ENCODE measurements around the gene ATP10A. TPM values are rescaled to one million over a fixed set of nuclear protein-coding genes. Genes with fewer than 3 reads are reported as not detected.

The ATP10A gene
- total and polyA plus RNA-seq, 2 of the 8 experiments (the other 6 are each of a cell fraction or from before 2014, with no cell fraction given), result 2.0 to 2.8 TPM

- Histone ChIP-seq H4K5ac (ENCODE audit: insufficient read length, low read depth, low read length) (no peak overlapping the region), H3K14ac (ENCODE audit: insufficient read length) (no peak overlapping the region), H3K9me3 (ENCODE audit: insufficient read depth in 2 of 2, low read depth in 1 of 2, low read length in 1 of 2) (no peaks in the 10 kb centered on the region), H3K23ac (ENCODE audit: insufficient read length) (no peak overlapping the region), H3K18ac (ENCODE audit: extremely low read depth, low read length) (no peak overlapping the region), H2BK120ac (replicated peaks; ENCODE audit: low read depth, low read length) (no peak overlapping the region), H3K79me2 (ENCODE audit: control insufficient read depth in 1 of 2, insufficient read depth in 2 of 2, low read length in 2 of 2) (no peaks in the 10 kb centered on the region), H3K27ac (ENCODE audit: low read depth, low read length) (no peak overlapping the region), H4K20me1 (replicated peaks in 1 of 2; ENCODE audit: control insufficient read depth in 1 of 2, insufficient read depth in 2 of 2, low read length in 2 of 2) (no peaks in the 10 kb centered on the region), H3K56ac (replicated peaks; ENCODE audit: insufficient read length, low read depth, low read length) (no peak overlapping the region), H2BK5ac (ENCODE audit: low read depth, low read length) (no peak overlapping the region), H3K79me1 (ENCODE audit: low read depth, low read length) (no peaks in the 10 kb centered on the region), H2AK5ac (ENCODE audit: low read depth, low read length) (no peak overlapping the region), H3K27me3 (replicated peaks in 1 of 4; ENCODE audit: control insufficient read depth in 3 of 4, extremely low read depth in 1 of 4, insufficient read depth in 3 of 4, low read length in 3 of 4) (no peaks in the 10 kb centered on the region), H2AFZ (ENCODE audit: low read length) (no peak overlapping the region), H4K8ac (ENCODE audit: extremely low read depth, insufficient read depth, low read length) (no peak overlapping the region), H2BK15ac (ENCODE audit: low read length) (no peak overlapping the region), H3K36me3 (ENCODE audit: control insufficient read depth in 2 of 4, insufficient read depth in 4 of 4, low read length in 3 of 4) (no peaks in the 10 kb centered on the region), H3K4me2 (ENCODE audit: insufficient read depth in 1 of 2, low read depth in 2 of 2, low read length in 2 of 2) (no peak overlapping the region), H3K4me1 (replicated peaks in 1 of 4; ENCODE audit: control insufficient read depth in 3 of 4, insufficient read depth in 4 of 4, low read length in 3 of 4) (no peaks in the 10 kb centered on the region), H3K23me2 (ENCODE audit: low read depth, low read length) (no peaks in the 10 kb centered on the region), H3K9ac (replicated peaks in 1 of 4; ENCODE audit: extremely low read depth in 1 of 4, low read depth in 3 of 4, low read length in 3 of 4) (no peak overlapping the region), H3K4ac (replicated peaks; ENCODE audit: insufficient read length, low read depth, low read length) (no peak overlapping the region), H4K91ac (replicated peaks; ENCODE audit: insufficient read length, low read length) (no peak overlapping the region), H3K4me3 (ENCODE audit: extremely low read depth in 1 of 4, insufficient read depth in 2 of 4, low read depth in 3 of 4, low read length in 4 of 4) (no peak overlapping the region), H2BK12ac (ENCODE audit: low read depth, low read length) (no peak overlapping the region), H2BK20ac (ENCODE audit: low read length) (no peak overlapping the region)
- CTCF ChIA-PET (ENCODE audit: partially characterized antibody), result no interaction called here
- 95% methylated on average over 12 of the region's 17 CpGs; no CpG with 5 or more reads in 1 of the 2 experiments for whole genome bisulfite sequencing, 2 experiments (ENCODE audit: extremely low coverage in 1 of 2, insufficient coverage in 1 of 2, insufficient read length in 1 of 2, insufficient replicate concordance in 2 of 2, low coverage in 1 of 2, low lambda C conversion rate in 2 of 2, missing lambda C conversion rate in 1 of 2)
- DNase-seq (ENCODE audit: low read depth in 1 of 2, low spot score in 2 of 2) (no peak), FAIRE-seq (no peak)
- POLR2A ChIA-PET (ENCODE audit: partially characterized antibody), result no interaction called here
- TF ChIP-seq BCL11A (IDR thresholded peaks at IDR 0.05; ENCODE audit: low read depth in 2 of 2, low read length in 2 of 2) (no peak), CEBPB (IDR thresholded peaks at IDR 0.05; ENCODE audit: low read depth, low read length) (no peak), EP300 (IDR thresholded peaks at IDR 0.05; ENCODE audit: borderline replicate concordance in 1 of 2, low read depth in 2 of 2, low read length in 2 of 2) (no peak), PHF8 (conservative IDR thresholded peaks at IDR 0.05; ENCODE audit: low read depth, low read length) (no peak), TAF1 (IDR thresholded peaks at IDR 0.05; ENCODE audit: low read depth, low read length) (no peak), SIX5 (IDR thresholded peaks at IDR 0.05; ENCODE audit: low read depth, low read length) (no peak), HDAC6 (IDR thresholded peaks at IDR 0.05; ENCODE audit: low read depth, low read length) (no peak)
These were observed 128.3 kb downstream of the ATP10A start for GRCh38 chr15:25734680-25735355.

All from H1 (cell line).